GM18867 (cell line): ENCODE results near the gene TBC1D22A.

ENCODE experiments used
- ATAC-seq: cut with Tn5 transposase; IDR thresholded peaks from one replicate; pipeline ENCODE4 v1.9.1; 2021; ENCODE audit warnings: mild to moderate bottlenecking, moderate library complexity; ENCODE audit not compliant: unreplicated experiment

The TBC1D22A gene

DNA sequence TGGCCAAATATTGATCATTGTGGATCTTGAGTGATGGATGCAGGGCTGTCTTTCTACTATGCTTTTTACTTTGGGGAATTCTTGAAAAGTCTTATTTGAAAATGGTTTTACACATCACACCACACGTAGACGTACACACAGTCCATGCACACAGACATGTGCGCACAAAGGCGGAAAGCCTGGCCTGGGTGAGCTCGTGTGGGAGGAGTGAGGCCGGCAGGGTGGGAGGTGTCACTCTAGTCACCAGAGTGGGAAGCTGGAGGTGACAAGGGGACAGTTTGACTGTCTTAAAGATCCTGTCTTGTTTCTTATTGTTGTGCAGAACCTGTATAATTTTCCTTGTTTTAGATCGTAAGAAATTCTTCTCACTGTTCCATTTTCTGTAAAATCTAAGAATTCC lies 326.9 kb downstream of the TBC1D22A start:
- ATAC-seq: no peak

DNA sequence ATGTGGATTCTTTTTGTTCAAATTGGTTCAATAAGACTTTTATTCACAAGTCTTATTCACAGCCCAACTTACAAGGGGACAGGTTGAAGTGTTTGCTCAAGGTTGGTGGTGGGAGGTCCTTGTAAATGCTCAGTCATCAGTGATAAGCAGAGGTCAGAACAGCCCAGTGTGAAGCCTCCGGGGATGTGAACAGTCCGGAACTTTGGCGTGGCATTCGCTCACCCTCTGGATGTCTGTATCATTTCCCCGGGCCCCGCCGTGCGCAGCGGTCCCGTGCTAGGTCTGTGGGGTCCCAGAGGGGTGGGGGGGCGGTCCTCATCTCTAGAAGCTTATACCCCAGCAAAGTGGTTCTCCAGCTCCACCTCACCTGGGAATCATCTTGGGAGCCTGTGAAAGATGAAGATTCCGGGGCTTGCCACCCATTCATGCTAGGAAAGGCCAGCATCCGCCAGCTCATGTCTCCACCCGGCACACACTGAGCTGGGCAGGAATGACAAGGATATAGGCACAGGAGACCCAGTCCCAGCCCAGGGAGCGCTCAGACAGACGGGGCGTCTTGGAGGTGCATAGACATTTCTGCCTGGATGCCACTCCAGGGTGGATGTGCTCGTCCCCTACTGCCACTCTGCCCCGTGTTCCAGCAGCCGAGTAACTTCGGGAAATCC lies 327.5 kb downstream of the TBC1D22A start:
- no peak for ATAC-seq

DNA sequence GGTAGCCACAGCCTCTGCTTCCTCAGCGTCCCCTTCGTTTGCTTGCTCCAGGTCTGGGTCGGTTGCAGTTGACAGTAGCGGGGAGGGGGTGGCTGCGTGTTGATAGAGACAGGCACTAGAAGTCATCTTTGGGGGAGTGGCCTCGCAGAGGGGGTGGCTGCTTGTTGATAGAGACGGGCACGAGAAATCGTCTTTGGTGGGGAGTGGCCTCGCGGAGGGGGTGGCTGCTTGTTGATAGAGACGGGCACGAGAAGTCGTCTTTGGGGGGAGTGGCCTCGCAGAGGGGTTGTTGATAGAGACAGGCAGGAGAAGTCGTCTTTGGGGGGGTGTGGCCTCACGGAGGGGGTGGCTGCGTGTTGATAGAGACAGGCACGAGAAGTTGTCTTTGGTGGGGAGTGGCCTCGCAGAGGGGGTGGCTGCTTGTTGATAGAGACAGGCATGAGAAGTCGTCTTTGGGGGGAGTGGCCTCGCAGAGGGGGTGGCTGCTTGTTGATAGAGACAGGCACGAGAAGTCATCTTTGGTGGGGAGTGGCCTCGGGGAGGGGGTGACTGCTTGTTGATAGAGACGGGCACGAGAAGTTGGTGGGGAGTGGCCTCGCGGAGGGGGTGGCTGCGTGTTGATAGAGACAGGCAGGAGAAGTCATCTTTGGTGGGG lies 328.3 kb downstream of the TBC1D22A start:
- no peak for ATAC-seq

DNA sequence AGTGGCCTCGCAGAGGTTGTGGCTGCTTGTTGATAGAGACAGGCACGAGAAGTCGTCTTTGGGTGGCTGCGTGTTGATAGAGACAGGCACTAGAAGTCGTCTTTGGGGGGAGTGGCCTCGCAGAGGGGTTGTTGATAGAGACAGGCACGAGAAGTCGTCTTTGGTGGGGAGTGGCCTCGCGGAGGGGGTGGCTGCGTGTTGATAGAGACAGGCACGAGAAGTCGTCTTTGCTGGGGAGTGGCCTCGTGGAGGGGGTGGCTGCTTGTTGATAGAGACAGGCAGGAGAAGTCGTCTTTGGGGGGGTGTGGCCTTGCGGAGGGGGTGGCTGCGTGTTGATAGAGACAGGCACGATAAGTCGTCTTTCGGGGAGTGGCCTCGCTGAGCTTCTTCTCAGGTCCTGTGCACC lies 328.8 kb downstream of the TBC1D22A start:
- ATAC-seq: no peak

DNA sequence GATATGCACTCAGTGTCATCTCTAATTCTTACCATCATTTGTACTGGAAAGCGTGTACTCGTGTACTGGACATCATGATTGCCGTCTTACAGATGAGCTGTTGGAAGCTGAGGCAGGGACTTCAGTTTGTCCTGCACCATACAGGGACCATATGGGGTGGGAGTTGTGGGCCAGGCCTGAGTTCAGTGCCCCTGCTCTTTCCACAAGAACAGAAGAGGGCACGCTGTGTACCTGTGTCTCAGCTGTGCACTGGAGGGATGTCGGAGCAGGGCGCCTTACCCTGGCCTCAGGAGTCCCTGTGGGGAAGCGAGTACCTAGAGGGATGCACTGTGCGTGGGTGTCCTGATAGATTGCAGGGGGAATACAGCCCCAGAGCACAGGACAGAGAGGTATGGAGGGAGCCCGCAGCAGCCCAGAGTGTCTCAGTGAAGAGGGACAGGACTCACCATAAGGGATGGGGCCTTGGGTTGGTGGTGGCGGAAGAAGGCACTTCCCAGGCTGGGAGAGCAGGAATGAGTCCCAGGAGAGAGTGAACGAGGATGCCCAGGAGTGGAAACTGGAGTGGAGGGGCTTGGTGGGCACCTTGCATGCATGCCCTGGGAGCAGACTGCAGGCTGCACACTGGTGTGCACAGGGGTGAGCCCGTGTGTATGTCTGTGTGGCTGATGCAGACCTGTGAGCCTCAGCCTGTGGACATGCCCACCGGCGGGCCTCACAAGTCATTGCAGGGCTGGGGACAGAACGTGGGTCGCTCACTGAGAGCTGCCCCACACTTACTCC lies 329.7 kb downstream of the TBC1D22A start:
- no peak for ATAC-seq

DNA sequence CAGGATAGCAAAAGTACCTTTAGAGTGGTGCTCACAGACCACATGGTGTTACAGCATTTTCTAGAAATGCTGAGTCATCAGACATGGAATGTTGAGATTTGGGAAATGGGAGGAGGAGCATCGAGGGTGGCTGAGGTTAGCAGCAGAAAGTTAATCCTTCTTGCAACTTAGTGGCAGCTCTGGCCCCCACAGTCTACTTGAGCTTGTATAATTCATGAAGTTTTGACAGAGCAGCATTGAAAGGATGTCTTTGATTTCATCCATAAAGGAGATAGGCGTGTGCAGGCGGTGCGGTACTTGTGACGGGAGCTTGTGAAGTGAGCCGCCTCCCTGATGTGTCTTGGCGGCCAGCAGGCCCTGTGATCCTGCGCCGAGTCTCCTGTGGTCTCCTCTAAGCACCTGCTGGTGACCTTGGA lies 330.5 kb downstream of the TBC1D22A start:
- no peak for ATAC-seq

DNA sequence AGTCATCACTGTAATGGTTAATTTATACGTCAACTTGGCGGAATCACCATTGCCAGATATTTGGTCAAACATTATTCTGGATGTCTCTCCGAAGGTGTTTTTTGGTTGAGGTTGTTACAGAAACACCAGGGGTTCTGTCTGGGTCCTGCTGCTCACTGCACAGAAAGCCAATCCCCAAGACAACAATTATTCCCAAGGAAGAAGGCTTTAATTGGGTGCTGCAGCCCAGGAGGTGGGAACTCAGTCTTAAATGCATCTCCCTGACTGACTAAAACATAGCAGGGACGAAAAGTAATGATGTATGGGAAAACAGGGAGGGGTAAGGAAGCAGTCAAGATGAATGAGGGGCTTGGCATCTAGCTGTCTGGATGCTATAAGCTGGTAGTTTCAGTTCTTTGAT lies 331.3 kb downstream of the TBC1D22A start:
- ATAC-seq: no peak

DNA sequence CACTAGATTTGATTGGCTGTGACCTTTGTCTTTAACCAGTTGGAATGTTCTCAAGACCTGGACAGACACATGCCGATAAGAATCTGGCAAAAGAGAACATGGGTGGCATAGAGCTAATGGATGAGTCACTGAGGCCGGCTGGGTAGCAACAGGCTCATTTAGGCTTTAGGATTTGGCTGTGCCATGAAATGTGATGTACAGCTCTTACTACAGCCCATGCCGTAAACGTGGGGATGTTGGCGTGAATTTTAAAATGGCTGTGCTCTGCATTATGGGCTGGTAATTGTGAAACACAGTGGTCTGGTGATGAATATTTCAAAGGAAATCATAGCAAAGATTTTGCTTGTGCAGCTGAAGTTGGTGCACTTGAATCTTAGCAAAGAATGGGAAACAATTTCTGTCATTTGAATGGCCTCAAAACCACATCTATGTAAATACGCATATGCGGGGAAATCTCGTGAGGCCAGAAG lies 332.4 kb downstream of the TBC1D22A start:
- no peak for ATAC-seq

DNA sequence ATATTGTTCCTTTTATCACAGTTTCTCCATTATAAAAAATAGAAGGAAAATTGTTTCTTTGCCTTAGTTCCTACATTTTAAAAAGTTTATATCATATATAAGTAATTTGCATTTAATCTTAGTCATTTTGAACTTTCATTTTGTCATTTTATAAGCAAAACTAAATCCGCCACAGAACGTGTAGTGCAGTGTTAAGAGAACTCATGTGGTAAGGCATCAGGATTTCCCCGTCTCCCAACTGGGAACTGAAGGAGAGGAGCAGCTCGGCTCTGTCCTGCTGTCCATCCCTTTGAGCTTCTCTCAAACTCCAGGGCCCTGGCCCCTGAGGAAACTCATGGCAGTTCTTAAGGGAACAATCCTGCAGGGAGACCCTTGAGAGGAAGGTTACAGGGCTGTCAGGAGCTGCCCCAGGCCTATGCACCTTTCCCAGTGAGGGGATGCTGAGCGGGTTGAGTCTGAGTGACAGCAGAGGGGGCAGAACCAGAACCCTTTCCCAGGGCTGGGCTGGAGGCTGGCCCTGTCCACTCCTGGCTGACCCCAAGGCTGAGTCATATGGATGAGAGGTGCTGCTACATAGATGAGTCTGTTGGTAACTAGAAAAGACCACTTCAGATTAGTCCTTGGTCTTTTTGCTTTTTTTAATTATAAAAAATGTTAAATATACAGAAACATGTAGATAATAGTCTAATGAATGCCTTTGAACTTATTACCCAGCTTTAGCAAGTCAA lies 333.1 kb downstream of the TBC1D22A start:
- ATAC-seq: no peak

DNA sequence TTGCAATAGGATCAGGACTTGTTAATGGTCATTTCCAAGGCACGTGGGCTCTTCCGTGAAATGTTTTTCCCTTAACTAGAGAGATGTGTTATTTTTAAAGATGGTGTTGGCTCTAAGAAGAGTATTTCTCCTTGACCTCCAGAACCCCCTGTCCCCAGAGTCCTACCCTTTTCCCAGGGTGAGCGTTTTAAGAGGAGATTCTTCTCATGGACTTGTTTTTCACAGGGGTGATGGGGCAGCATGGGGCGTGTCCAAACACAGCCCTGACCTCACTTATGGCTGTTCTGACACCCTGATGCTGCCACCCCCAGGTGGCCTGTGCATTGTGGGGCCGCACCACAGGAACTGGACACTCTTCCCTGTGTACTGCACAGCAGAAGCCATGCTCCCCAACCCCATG lies 335.7 kb downstream of the TBC1D22A start:
- no peak for ATAC-seq

DNA sequence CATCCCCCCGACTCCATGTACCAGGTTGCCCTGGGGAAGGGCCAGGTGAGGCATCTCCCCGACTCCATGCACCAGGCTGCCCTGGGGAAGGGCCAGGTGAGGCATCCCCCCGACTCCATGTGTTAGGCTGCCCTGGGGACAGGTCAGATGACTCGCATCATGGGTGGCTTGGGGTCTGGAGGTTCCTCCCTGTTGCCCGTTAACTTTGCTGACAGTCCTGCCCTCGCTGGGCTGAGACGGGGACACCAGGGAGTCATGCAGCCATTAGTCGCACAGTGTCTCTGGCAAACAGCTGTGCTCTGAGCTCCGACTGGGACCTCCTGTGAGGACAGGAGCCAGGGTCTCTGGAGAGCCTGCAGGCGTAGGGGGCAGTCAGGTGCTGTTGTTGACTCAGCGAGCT lies 336.1 kb downstream of the TBC1D22A start:
- no peak for ATAC-seq

DNA sequence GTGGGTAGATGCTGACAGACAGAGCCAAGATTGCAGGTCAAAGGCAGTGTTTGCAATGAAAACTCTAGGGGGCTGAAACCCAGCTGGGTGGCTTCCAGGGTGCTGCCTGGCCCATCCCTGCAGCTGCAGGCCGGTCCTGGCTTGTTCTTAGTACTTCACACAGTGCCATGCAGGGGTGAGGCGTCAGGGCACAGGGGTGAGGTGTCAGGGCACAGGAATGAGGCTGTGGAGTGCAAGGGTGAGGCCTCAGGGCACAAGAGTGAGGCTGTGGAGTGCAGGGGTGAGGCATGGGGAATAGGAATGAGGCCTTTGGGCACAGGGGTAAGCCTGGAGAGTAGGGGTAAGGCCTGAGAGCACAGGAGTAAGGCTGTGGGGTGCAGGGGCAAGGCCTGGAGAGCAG lies 337.6 kb downstream of the TBC1D22A start:
- no peak for ATAC-seq

DNA sequence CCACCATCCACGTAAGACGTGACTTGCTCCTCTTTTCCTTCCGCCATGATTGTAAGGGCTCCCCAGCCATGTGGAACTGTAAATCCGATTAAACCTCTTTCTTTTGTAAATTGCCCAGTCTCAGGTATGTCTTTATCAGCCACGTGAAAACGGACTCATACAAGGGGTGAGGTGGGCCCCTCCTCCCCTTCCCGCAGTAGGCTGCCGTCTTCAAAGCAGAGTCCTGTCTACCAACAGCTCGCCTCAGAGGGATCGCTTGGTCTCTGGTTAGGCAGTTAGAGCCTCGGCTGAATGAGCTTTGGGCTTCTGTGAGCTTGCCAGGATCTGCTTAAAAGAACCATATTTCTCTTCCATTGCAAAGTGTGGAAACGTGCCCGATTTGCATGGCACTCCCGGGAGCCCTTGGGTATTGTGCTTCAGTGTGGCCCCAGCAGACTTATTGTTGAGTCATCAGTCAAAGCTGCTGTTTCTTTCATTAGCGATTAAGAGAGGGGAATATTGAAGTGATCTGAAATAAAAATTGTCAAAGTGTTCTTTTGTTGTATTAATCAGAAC lies 338.3 kb downstream of the TBC1D22A start:
- no peak for ATAC-seq

DNA sequence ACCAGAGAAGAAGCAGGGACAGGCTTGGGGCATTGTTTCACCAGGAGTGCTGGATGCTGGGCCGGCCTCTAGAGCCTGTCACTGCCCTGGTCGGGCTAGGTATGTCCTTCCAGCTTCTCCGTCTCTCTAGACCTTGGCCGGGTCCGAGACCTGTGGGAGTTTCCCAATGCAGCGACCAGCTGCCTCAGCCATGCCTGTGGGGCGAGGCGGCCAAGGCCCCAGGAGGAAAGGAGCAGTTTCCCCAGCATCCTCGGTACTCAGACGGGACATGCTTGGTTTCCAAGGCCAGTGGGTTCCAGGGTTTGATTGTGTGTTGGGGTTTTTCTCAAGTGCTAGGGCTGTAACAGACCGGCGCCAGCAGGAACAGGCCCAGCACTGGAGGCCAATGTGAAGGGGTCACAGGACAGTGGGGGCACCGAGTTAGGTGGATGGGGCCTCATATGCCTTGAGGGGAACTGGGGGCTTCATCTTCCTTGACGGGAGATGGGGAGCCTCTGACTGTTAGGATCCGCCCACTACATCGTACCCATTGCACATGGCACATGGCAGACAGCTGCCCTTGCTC lies 339.0 kb downstream of the TBC1D22A start:
- ATAC-seq: no peak

DNA sequence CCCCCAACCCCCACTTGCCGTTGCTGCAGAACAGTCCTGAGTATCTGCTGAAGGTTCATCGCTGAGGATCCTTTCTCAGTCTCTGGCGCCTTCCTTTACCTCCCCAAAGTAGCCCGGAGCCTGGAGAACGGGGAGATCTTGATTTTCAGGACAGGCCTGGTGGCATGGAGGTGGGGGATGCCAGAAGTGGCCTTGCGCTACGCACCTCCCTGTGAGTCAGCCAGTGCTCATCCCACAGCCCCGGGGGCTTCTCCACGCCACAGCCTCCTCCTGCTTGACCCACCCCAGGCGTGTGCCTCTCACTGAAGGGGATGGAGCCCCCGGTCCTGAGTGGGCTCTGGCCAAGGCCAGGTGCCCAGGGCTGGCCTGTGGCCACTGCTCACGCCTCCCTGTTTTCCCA lies 339.6 kb downstream of the TBC1D22A start:
- ATAC-seq: no peak

DNA sequence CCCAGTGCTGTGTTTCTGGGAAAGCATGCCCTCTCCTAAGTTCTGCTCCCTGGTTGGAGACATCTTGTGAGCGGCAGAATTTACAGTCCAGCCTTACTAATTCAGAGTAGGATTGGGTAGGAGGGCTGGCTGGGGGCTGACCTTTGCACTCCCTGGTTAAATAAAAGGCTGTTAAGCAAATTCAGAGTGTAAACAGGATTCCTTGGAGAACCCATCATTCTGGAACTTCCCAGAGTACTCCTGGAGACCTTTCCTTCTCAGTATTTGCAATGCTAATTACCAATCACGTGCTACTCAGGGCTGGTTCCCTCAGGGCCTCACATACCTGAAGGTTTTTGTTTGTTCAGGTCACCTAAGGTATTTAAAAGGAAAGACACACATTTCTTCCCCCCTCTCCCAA lies 340.2 kb downstream of the TBC1D22A start:
- no peak for ATAC-seq

DNA sequence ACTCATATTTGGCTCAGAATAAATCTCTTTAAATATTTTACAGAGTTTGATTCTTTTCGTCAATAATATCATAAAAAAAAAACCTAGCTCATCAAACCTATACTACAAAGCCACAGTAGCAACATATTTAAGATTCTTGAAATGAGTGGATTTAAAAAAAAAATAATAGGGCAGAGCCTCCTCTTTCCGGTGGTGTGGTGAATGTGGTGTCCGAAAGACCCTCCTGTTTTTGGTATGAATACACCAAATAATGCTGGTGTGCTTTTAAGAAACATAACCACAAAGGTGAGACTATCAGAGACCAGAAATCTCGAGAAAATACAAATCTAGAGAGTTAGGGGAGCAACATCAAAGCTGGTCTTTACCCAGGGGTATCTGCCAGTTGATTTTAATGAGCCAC lies 342.6 kb downstream of the TBC1D22A start:
- ATAC-seq: no peak

DNA sequence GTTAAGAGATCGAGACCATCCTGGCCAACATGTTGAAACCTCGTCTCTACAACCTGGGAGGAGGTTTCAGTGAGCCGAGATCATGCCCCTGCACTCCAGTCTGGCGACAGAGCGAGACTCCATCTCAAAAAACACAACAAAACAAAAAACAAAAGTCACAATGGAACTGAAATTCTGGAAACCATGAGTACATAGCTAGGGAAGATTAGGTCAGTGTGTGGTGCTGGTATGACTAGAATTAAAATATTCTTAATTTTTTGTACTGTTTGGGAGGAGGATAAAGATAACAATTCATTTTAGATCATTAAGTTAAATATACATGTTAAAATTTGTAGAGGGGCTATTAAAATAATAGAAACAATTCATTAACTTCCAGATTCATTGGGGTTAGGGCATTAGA lies 344.4 kb downstream of the TBC1D22A start:
- no peak for ATAC-seq

DNA sequence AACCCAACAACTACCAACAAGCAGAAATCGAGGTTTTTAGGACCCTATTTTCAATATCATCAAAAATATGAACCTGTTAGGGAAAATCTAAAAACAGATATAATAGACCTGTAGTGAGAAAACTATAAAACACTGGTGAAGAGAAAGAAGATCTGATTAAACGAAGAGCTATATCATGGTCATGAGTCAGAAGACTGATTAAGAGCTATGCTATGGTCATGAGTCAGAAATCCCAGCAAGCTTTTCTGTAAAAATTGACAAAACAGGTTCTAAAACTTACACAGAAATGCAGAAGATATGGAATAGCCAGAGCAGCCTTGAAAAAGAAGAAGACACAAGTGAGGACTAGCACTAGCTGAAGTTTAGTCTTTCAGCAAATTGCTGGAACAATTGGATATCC lies 345.0 kb downstream of the TBC1D22A start:
- no peak for ATAC-seq

DNA sequence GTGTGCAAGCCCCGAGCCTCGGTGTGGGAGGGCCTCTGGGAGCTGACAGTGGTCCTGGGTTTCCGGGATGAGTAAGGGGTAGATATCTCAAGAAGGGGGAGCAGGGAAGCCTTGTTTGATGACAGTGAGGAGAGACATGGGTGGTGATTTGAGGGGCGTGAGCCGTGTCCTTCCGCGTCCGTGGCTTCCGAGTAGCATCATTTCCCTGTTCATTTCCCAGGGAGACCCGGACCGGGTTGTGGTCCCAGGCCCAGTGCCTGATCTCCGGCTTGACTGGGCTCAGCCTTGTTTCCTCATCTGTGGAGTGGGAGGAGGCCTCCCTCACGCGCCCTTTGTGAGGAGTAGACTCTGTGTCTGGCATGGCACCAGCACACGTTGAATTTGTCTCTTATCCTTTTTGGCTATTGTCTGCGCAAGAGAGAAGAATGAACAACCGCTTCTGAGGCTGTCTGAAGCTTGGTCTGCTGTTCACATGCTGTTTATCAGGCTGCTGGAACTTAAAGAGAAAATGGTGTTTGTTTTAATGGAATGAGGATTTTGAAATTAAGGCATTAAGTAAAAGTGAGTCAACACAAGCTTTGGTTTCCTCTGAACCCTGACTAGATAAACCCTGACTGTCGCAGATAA lies 348.5 kb downstream of the TBC1D22A start:
- no peak for ATAC-seq
